OCI-LY3 (cell line): Measurements from ENCODE around the gene OR8D2.
"Not testable (repeated sequence)": the region's sequence is repeated elsewhere in the genome, so short reads cannot be mapped to it uniquely, and the experiment has no call there.

Experiments used
- EZH2phosphoT487 ChIP-seq: fragments of 200-600 bp; shearing (Covaris generic); IDR thresholded peaks from 2 replicates; pipeline ENCODE4 v1.6.1; 2018; ENCODE audit warnings: antibody characterized with exemption, mixed run types, low read depth
- TF ChIP-seq, protein P1 (sequence below): fragments of 200-600, 300-600 bp; sonication (generic); IDR thresholded peaks from 2 replicates; pipeline ENCODE4 v1.5.1; 2014; ENCODE audit warnings: antibody characterized with exemption, low read length, low read depth

DNA sequence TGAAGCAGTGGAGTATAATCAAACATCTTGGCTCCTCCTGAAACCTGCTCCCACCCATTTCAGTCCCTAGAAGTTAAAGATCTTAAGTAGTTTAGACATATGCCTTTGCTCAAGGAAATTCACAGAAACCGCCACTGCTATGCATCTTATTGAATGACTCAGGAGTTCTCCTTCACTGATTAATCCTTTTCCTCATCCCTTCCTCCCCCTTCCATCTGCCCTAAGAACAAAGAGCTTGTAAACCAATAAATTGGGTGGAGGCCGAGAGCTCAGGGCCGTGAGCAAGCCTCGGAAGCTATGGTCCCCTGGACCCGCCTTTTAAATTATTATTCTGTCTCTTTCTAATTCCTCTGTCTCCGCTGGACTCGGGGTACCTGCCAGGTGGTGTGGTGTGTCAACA, 49.1 kb downstream of the OR8D2 start:
- TF ChIP-seq, protein P1, sequence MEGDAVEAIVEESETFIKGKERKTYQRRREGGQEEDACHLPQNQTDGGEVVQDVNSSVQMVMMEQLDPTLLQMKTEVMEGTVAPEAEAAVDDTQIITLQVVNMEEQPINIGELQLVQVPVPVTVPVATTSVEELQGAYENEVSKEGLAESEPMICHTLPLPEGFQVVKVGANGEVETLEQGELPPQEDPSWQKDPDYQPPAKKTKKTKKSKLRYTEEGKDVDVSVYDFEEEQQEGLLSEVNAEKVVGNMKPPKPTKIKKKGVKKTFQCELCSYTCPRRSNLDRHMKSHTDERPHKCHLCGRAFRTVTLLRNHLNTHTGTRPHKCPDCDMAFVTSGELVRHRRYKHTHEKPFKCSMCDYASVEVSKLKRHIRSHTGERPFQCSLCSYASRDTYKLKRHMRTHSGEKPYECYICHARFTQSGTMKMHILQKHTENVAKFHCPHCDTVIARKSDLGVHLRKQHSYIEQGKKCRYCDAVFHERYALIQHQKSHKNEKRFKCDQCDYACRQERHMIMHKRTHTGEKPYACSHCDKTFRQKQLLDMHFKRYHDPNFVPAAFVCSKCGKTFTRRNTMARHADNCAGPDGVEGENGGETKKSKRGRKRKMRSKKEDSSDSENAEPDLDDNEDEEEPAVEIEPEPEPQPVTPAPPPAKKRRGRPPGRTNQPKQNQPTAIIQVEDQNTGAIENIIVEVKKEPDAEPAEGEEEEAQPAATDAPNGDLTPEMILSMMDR: not testable (repeated sequence)
- not testable (repeated sequence) for TF ChIP-seq EZH2phosphoT487
